ENCODE measurements around the gene KMT2A.
"Not testable (repeated sequence)": the region's sequence is repeated elsewhere in the genome, so short reads cannot be mapped to it uniquely, and the experiment has no call there.

The KMT2A gene

GRCh38 chr11:118415739-118416068 lies 20.6 kb upstream of the KMT2A start:
- H3K36me3 Mint-ChIP-seq (ENCODE audit: low read depth) = peaks cover 7% of the 10 kb centered on the region
- no peak overlapping the region for H3K27ac Mint-ChIP-seq
- no peak overlapping the region for H3K4me3 Mint-ChIP-seq
- no peaks in the 10 kb centered on the region for H3K4me1 Mint-ChIP-seq (ENCODE audit: low read depth)
- intact Hi-C loops (cut with micrococcal nuclease) = no loop called here
- no peaks in the 10 kb centered on the region for H3K9me3 Mint-ChIP-seq
- no peaks in the 10 kb centered on the region for H3K27me3 Mint-ChIP-seq

GRCh38 chr11:118416900-118417299 lies 19.4 kb upstream of the KMT2A start:
- H3K4me3 Mint-ChIP-seq; H3K4me1 Mint-ChIP-seq (ENCODE audit: low read depth); H3K27me3 Mint-ChIP-seq; H3K36me3 Mint-ChIP-seq (ENCODE audit: low read depth); intact Hi-C loops (cut with micrococcal nuclease); H3K9me3 Mint-ChIP-seq; H3K27ac Mint-ChIP-seq: not testable (repeated sequence)

GRCh38 chr11:118417801-118418200 lies 18.5 kb upstream of the KMT2A start:
- no peak overlapping the region for H3K4me3 Mint-ChIP-seq
- intact Hi-C loops (cut with micrococcal nuclease) = no loop called here
- H3K27me3 Mint-ChIP-seq = no peaks in the 10 kb centered on the region
- no peak overlapping the region for H3K27ac Mint-ChIP-seq
- no peaks in the 10 kb centered on the region for H3K4me1 Mint-ChIP-seq (ENCODE audit: low read depth)
- H3K9me3 Mint-ChIP-seq = no peaks in the 10 kb centered on the region
- H3K36me3 Mint-ChIP-seq (ENCODE audit: low read depth) = no peaks in the 10 kb centered on the region

- Mint-ChIP-seq H3K4me1 (ENCODE audit: low read depth) (no peaks in the 10 kb centered on the region), H3K27ac (no peak overlapping the region), H3K36me3 (ENCODE audit: low read depth) (no peaks in the 10 kb centered on the region), H3K9me3 (no peaks in the 10 kb centered on the region), H3K4me3 (no peak overlapping the region), H3K27me3 (no peaks in the 10 kb centered on the region)
- intact Hi-C loops (cut with micrococcal nuclease) = no loop called here
Observed at GRCh38 chr11:118418766-118419165, 17.5 kb upstream of the KMT2A start.

- H3K27me3 Mint-ChIP-seq = peaks cover 11% of the 10 kb centered on the region
- H3K4me1 Mint-ChIP-seq (ENCODE audit: low read depth) = peaks cover 7% of the 10 kb centered on the region
- intact Hi-C loops (cut with micrococcal nuclease) = no loop called here
- no peak overlapping the region for H3K4me3 Mint-ChIP-seq
- H3K27ac Mint-ChIP-seq = no peak overlapping the region
- H3K9me3 Mint-ChIP-seq = no peaks in the 10 kb centered on the region
- H3K36me3 Mint-ChIP-seq (ENCODE audit: low read depth) = no peaks in the 10 kb centered on the region
Observed at GRCh38 chr11:118427707-118428106, 8.6 kb upstream of the KMT2A start.

- Mint-ChIP-seq H3K27me3 (peaks cover 23% of the 10 kb centered on the region), H3K4me1 (ENCODE audit: low read depth) (peaks cover 23% of the 10 kb centered on the region), H3K9me3 (no peaks in the 10 kb centered on the region), H3K4me3 (no peak overlapping the region), H3K36me3 (ENCODE audit: low read depth) (peaks cover 11% of the 10 kb centered on the region), H3K27ac (no peak overlapping the region)
- intact Hi-C loops (cut with micrococcal nuclease) = loop anchor here (10.0 kb wide), 1 partner anchor 54 kb away; no protein-coding TSS in a partner anchor
Observed at GRCh38 chr11:118430956-118431355, 5.3 kb upstream of the KMT2A start.

GRCh38 chr11:118434123-118434552 lies 2.2 kb upstream of the KMT2A start:
- peak overlapping the region; percentile 96 for H3K4me3 Mint-ChIP-seq
- H3K9me3 Mint-ChIP-seq = no peaks in the 10 kb centered on the region
- intact Hi-C loops (cut with micrococcal nuclease) = loop anchor here (10.0 kb wide), 1 partner anchor 51 kb away; no protein-coding TSS in a partner anchor
- H3K27me3 Mint-ChIP-seq = peaks cover 16% of the 10 kb centered on the region
- H3K36me3 Mint-ChIP-seq (ENCODE audit: low read depth) = peaks cover 19% of the 10 kb centered on the region
- H3K27ac Mint-ChIP-seq = no peak overlapping the region
- H3K4me1 Mint-ChIP-seq (ENCODE audit: low read depth) = peaks cover 36% of the 10 kb centered on the region

GRCh38 chr11:118434553-118435289 lies 1.6 kb upstream of the KMT2A start:
- Mint-ChIP-seq H3K4me1 (ENCODE audit: low read depth) (peaks cover 41% of the 10 kb centered on the region), H3K27me3 (peaks cover 16% of the 10 kb centered on the region), H3K36me3 (ENCODE audit: low read depth) (peaks cover 19% of the 10 kb centered on the region), H3K27ac (peak overlapping the region; percentile 74), H3K9me3 (no peaks in the 10 kb centered on the region), H3K4me3 (peak overlapping the region; percentile 96)
- intact Hi-C loops (cut with micrococcal nuclease) = loop anchor here (10.0 kb wide), 1 partner anchor 50 kb away; no protein-coding TSS in a partner anchor

GRCh38 chr11:118435290-118435892 lies 901 bp upstream of the KMT2A start:
- Mint-ChIP-seq H3K36me3 (ENCODE audit: low read depth) (peaks cover 19% of the 10 kb centered on the region), H3K4me3 (peak overlapping the region; percentile 96), H3K4me1 (ENCODE audit: low read depth) (peaks cover 47% of the 10 kb centered on the region), H3K27ac (peak overlapping the region; percentile 74), H3K27me3 (peaks cover 16% of the 10 kb centered on the region), H3K9me3 (no peaks in the 10 kb centered on the region)
- intact Hi-C loops (cut with micrococcal nuclease) = loop anchor here (10.0 kb wide), 1 partner anchor 49 kb away; no protein-coding TSS in a partner anchor

- peaks cover 19% of the 10 kb centered on the region for H3K36me3 Mint-ChIP-seq (ENCODE audit: low read depth)
- H3K9me3 Mint-ChIP-seq = no peaks in the 10 kb centered on the region
- peak overlapping the region; percentile 74 for H3K27ac Mint-ChIP-seq
- peaks cover 59% of the 10 kb centered on the region for H3K4me1 Mint-ChIP-seq (ENCODE audit: low read depth)
- peaks cover 15% of the 10 kb centered on the region for H3K27me3 Mint-ChIP-seq
- intact Hi-C loops (cut with micrococcal nuclease) = loop anchor here (1.0 to 10.0 kb wide), 3 partner anchors 34 to 136 kb away; partner anchors contain the start of gene ARCN1
- H3K4me3 Mint-ChIP-seq = peak overlapping the region; percentile 84
Observed at GRCh38 chr11:118436639-118437207, 431 bp downstream of the KMT2A start.

GRCh38 chr11:118437208-118438125 lies 1.2 kb downstream of the KMT2A start:
- Mint-ChIP-seq H3K4me1 (ENCODE audit: low read depth) (peaks cover 66% of the 10 kb centered on the region), H3K4me3 (peak overlapping the region; percentile 84)

GRCh38 chr11:118438314-118438931 lies 2.1 kb downstream of the KMT2A start:
- intact Hi-C loops (cut with micrococcal nuclease) = loop anchor here (10.0 kb wide), 1 partner anchor 46 kb away; no protein-coding TSS in a partner anchor
- Mint-ChIP-seq H3K9me3 (no peaks in the 10 kb centered on the region), H3K27me3 (peaks cover 12% of the 10 kb centered on the region), H3K27ac (peak overlapping the region; percentile 74), H3K36me3 (ENCODE audit: low read depth) (peaks cover 19% of the 10 kb centered on the region), H3K4me1 (ENCODE audit: low read depth) (peaks cover 75% of the 10 kb centered on the region), H3K4me3 (peak overlapping the region; percentile 84)

More at GRCh38 chr11:118437208-118438125, 1.2 kb downstream of the KMT2A start:
- peak overlapping the region; percentile 74 for H3K27ac Mint-ChIP-seq
- H3K27me3 Mint-ChIP-seq = peaks cover 12% of the 10 kb centered on the region
- H3K36me3 Mint-ChIP-seq (ENCODE audit: low read depth) = peaks cover 19% of the 10 kb centered on the region
- intact Hi-C loops (cut with micrococcal nuclease) = loop anchor here (2.0 to 10.0 kb wide), 2 partner anchors 47 to 135 kb away; partner anchors contain the start of gene ARCN1
- no peaks in the 10 kb centered on the region for H3K9me3 Mint-ChIP-seq

- no peak overlapping the region for H3K27ac Mint-ChIP-seq
- H3K36me3 Mint-ChIP-seq (ENCODE audit: low read depth) = peaks cover 19% of the 10 kb centered on the region
- H3K27me3 Mint-ChIP-seq = peaks cover 7% of the 10 kb centered on the region
- H3K4me1 Mint-ChIP-seq (ENCODE audit: low read depth) = peaks cover 75% of the 10 kb centered on the region
- no peaks in the 10 kb centered on the region for H3K9me3 Mint-ChIP-seq
- intact Hi-C loops (cut with micrococcal nuclease) = loop anchor here (10.0 kb wide), 1 partner anchor 45 kb away; no protein-coding TSS in a partner anchor
- H3K4me3 Mint-ChIP-seq = no peak overlapping the region
Observed at GRCh38 chr11:118439646-118440045, 3.4 kb downstream of the KMT2A start.

Measured in dendritic cell treated with granulocyte-macrophage colony-stimulating factor and Interleukin-4, amounts not matched to agents 40 ng/mL and 50 ng/mL, for 4 days (primary cell).